Measurements from ENCODE around the gene TXNDC17.
"Not testable (repeated sequence)": the region's sequence is repeated elsewhere in the genome, so short reads cannot be mapped to it uniquely, and the experiment has no call there.

The TXNDC17 gene

GRCh38 chr17:6683730-6684459, 43.0 kb downstream of the TXNDC17 start:
- no peak for DNase-seq (ENCODE audit: low read depth in 2 of 2)

- no peak for DNase-seq (ENCODE audit: low read depth in 2 of 2)
Measured at GRCh38 chr17:6684460-6684783, 43.6 kb downstream of the TXNDC17 start.

GRCh38 chr17:6684881-6685767, 44.3 kb downstream of the TXNDC17 start:
- no peak for DNase-seq (ENCODE audit: low read depth in 2 of 2)

DNA sequence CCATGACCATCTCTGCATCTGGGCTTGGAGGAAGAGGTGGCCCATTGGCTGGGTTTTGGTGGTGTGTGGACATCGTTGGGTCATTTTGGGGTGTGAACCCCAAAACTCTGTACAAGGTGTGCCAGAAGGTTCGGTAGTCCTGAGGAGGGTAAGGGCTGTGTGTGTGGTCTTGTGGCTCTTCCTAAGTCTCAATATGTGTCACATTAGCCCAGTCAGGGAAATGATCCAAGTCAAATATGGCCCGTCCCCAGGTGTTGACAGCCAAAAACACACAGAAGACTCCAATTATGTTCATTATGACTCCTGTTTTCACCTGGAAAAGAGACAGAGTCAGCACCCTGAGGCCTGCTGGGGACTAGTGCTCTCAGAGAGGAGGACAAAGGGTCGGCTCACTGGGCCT, 45.2 kb downstream of the TXNDC17 start:
- DNase-seq (ENCODE audit: low read depth in 2 of 2) = no peak

DNA sequence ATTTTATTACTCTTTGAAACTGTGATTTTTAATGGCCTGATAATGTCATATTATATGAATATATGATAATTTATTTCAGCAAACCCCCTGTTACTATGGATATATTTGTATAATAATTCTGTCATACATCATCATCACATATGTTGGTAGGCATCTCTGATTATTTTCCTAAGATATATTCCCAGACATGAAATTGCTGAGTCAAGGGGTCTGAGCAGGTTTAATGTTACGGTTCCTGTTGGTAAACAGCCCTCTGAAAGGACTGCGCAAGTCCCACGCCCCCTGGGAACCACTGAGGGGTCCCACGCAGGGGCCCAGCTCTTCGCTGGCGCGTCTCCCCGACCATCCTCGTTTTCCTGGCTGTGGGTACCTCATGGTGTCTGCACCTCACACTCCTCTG, 48.1 kb downstream of the TXNDC17 start:
- DNase-seq (ENCODE audit: low read depth in 2 of 2) = no peak

DNA sequence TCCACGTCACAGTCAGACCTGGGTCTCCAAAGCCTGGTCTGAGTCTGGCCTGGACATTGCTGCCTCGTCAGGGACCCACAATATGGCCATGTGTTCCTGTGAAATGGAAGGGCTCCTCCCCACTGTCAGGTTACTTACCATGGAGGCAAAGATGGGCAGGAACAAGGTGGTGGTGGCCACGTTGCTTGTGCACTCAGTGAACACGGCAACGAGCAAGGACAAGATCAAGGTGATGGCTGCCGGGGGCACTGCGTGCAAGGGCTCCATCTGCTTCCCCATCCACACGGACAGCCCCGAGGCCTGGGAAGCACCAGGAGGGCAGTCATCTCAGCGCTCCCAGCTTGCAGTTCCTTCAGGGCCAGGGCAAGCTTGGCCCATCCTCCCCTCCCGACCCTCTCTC, 49.8 kb downstream of the TXNDC17 start:
- no peak for DNase-seq (ENCODE audit: low read depth in 2 of 2)

DNA sequence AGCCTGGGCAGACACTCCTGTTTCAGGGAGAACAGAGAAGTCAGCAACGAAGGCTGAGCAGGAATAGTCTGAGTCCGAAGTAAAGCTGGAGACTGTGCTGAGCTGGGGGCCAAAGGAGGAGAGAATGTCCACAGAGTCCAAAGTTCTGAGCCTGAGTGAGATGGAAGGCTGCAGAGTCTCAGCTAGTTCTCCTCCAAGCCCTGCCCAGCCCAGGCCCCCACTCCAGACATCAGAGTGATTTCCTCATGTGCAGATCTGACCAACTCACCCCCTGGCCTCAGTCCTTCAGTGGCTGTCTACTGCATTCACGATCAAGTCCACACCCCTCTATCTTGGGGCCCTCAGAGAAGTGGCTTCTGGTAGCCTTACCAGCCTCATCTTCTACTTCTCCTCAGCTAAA, 50.7 kb downstream of the TXNDC17 start:
- DNase-seq (ENCODE audit: low read depth in 2 of 2) = no peak

- DNase-seq (ENCODE audit: low read depth in 2 of 2) = not testable (repeated sequence)
Measured at GRCh38 chr17:6691958-6692357, 51.1 kb downstream of the TXNDC17 start.

Measured in stimulated activated CD4-positive, alpha-beta T cell treated with anti-CD3 and anti-CD28 coated beads, Interleukin-15, amount 100 ng/mL, for 48 hours (primary cell).